CD14-positive monocyte (primary cell): Measurements from ENCODE around the gene IL21R. TPM values are rescaled to one million over a fixed set of nuclear protein-coding genes. Genes with fewer than 3 reads are reported as not detected.
A peak's percentile ranks its signal among the peaks of the same experiment; 100 is the strongest.

ENCODE experiments used
- DNase-seq, 3 donors: peaks; one replicate each; pipeline ENCODE4 v3.0.0-alpha.2; 2011 to 2022
- H2AFZ ChIP-seq: 2 replicates; pipeline ENCODE4 v1.6.0; 2012; ENCODE audit warnings: mild to moderate bottlenecking, low read depth, low read length, inconsistent platforms; ENCODE audit not compliant: insufficient read depth, poor library complexity, severe bottlenecking
- H3K27ac ChIP-seq, 2 donors: 1 replicate in 1 of 2; 2 replicates in 1 of 2; pipeline ENCODE4 v1.5.1; 2012 to 2013; ENCODE audit warnings: low read length in 2 of 2, control low read depth in 1 of 2, inconsistent platforms in 1 of 2, low read depth in 1 of 2, mild to moderate bottlenecking in 1 of 2
- H3K27me3 ChIP-seq, 2 donors: one replicate each; pipeline versions ENCODE4 v1.6.0 to v1.6.1; 2011 to 2013; ENCODE audit warnings: low read length in 2 of 2; ENCODE audit not compliant: control insufficient read depth in 2 of 2, insufficient read depth in 2 of 2
- H3K36me3 ChIP-seq, 2 donors: replicated peaks in 1 of 2; 1 replicate in 1 of 2; 2 replicates in 1 of 2; pipeline versions ENCODE4 v1.5.1 to v1.6.1; 2012 to 2013; ENCODE audit warnings: low read length in 2 of 2, control low read depth in 1 of 2, inconsistent platforms in 1 of 2, mild to moderate bottlenecking in 1 of 2; ENCODE audit not compliant: insufficient read depth in 2 of 2, control insufficient read depth in 1 of 2
- H3K4me1 ChIP-seq, 2 donors: 1 replicate in 1 of 2; 2 replicates in 1 of 2; pipeline versions ENCODE4 v1.5.1 to v1.6.1; 2012 to 2013; ENCODE audit warnings: low read length in 2 of 2, control low read depth in 1 of 2, inconsistent platforms in 1 of 2, mild to moderate bottlenecking in 1 of 2, moderate library complexity in 1 of 2; ENCODE audit not compliant: insufficient read depth in 2 of 2, control insufficient read depth in 1 of 2
- H3K4me2 ChIP-seq: replicated peaks from 2 replicates; pipeline ENCODE3; 2012; ENCODE audit warnings: low read length, moderate library complexity, mild to moderate bottlenecking; ENCODE audit not compliant: poor library complexity, severe bottlenecking; ENCODE audit errors: extremely low read depth
- H3K4me3 ChIP-seq, 3 experiments: fragments of 200-600 bp in 1 of 3; sonication (generic) in 1 of 3; replicated peaks in 1 of 3; 1 replicate in 2 of 3; 2 replicates in 1 of 3; pipeline ENCODE4 v1.5.1; 2011 to 2013; ENCODE audit warnings: low read length in 3 of 3, mild to moderate bottlenecking in 3 of 3, control low read depth in 2 of 3, low read depth in 2 of 3, inconsistent platforms in 1 of 3, moderate library complexity in 1 of 3
- H3K79me2 ChIP-seq: 2 replicates; pipeline ENCODE4 v1.6.0; 2012; ENCODE audit warnings: mild to moderate bottlenecking, control low read depth, inconsistent platforms, low read length, moderate library complexity; ENCODE audit not compliant: insufficient read depth
- H3K9ac ChIP-seq: 2 replicates; pipeline ENCODE4 v1.6.0; 2017; ENCODE audit warnings: low read length, mild to moderate bottlenecking; ENCODE audit not compliant: insufficient read depth, poor library complexity, severe bottlenecking
- H3K9me3 ChIP-seq, 2 donors: replicated peaks in 1 of 2; 1 replicate in 1 of 2; 2 replicates in 1 of 2; pipeline versions ENCODE4 v1.5.1 to v1.6.1; 2012 to 2013; ENCODE audit warnings: low read length in 2 of 2, control low read depth in 1 of 2; ENCODE audit not compliant: control insufficient read depth in 1 of 2, insufficient read depth in 1 of 2
- H4K20me1 ChIP-seq: 2 replicates; pipeline ENCODE4 v1.6.0; 2012; ENCODE audit warnings: mild to moderate bottlenecking, low read length, control low read depth, moderate library complexity; ENCODE audit not compliant: insufficient read depth
- H3K27ac Mint-ChIP-seq, 7 donors: one replicate each; pipeline ENCODE4 v1.8.0; 2020; ENCODE audit warnings: mild to moderate bottlenecking in 7 of 7, mixed read lengths in 7 of 7, moderate library complexity in 6 of 7, inconsistent platforms in 2 of 7
- H3K27me3 Mint-ChIP-seq, 3 donors: one replicate each; pipeline ENCODE4 v1.8.0; 2021 to 2022; ENCODE audit warnings: low read depth in 3 of 3, mild to moderate bottlenecking in 3 of 3, mixed read lengths in 3 of 3, moderate library complexity in 3 of 3, inconsistent platforms in 1 of 3
- H3K36me3 Mint-ChIP-seq, 2 donors: one replicate each; pipeline ENCODE4 v1.8.0; 2020; ENCODE audit warnings: mixed read lengths in 2 of 2, inconsistent platforms in 1 of 2, mild to moderate bottlenecking in 1 of 2
- H3K4me1 Mint-ChIP-seq: one replicate; pipeline ENCODE4 v1.8.0; 2020; ENCODE audit warnings: mild to moderate bottlenecking, mixed read lengths
- H3K4me3 Mint-ChIP-seq, 2 donors: one replicate each; pipeline ENCODE4 v1.8.0; 2020; ENCODE audit warnings: mild to moderate bottlenecking in 2 of 2, mixed read lengths in 2 of 2, moderate library complexity in 1 of 2
- H3K9me3 Mint-ChIP-seq, 7 donors: one replicate each; pipeline ENCODE4 v1.8.0; 2020 to 2022; ENCODE audit warnings: mixed read lengths in 7 of 7, mild to moderate bottlenecking in 6 of 7, moderate library complexity in 6 of 7, inconsistent platforms in 2 of 7
- WGBS: methylation state at CpG from one replicate; pipeline ENCODE4 v1.1.5; 2013; ENCODE audit warnings: missing lambda C conversion rate; ENCODE audit not compliant: insufficient coverage; 5-methylcytosine and 5-hydroxymethylcytosine counted together
- intact Hi-C, 2 donors: fragments of 100-400 bp; cut with micrococcal nuclease; formaldehyde crosslinking; loops; one replicate each; pipeline versions ENCODE4 v1.15.0 to v1.15.1; 2023
- polyA plus RNA-seq, 3 donors: library from polyadenylated mRNA; depleted of rRNA in 1 of 3; unstranded in 2 of 3; stranded (reverse) in 1 of 3; fragments of 300-500 nt in 2 of 3; fragments of >200 nt in 1 of 3; fragmentation: Illumina TruSeq in 2 of 3; gene quantifications; 1 replicate in 2 of 3; 2 replicates in 1 of 3; pipeline ENCODE4 v1.2.3, GENCODE V29; 2012 to 2021
- TF ChIP-seq, protein P1 (sequence below): fragments of 200-600 bp; IDR thresholded peaks from one replicate; pipeline ENCODE4 v1.8.0; 2022; ENCODE audit warnings: antibody characterized with exemption, mild to moderate bottlenecking

Gene IL21R
- polyA plus RNA-seq, 3 donors = 1.0 to 1.7 (median 1.4) TPM

DNA sequence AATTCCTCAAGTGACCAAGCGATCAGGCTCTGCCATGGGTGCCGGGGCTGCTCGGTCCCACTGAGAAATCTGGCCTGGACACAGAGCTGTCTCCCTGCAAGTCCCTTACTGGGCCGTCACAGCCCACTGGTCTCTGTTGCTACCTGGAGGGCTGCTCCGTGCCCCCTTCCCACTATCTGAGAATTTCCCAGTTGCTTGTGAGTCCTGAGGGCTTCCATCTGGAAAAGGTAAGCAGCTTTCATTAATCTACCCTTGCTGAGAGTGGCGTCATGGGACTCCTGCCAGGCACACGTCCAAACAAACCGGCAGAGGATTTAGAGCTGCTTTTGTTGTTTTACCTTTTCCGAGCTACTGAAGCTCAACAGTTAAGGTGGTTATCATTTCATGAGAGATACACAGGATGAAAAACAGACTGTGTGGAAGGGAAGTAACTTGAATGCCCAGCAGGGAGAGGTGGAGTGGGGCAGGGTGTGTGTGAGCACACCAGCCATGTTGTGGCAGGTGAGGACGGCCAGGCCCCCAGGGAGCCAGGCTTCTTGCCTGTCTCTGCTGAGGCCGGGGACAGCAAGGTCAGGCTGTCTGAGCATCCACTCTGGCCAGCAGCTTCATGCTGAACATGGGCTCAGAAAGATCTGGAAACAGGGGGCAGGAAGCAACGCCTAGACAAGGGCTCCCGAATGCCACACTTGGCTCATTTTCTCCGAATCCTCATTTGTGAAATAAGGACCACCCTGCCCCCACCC is 97.1 kb downstream of the IL21R start:
- H3K27ac ChIP-seq = no peak overlapping the region
- Mint-ChIP-seq H3K27ac (no peak overlapping the region), H3K27me3 (peaks cover 0 to 3% (median 0%) of the 10 kb centered on the region in 3 donors)

DNA sequence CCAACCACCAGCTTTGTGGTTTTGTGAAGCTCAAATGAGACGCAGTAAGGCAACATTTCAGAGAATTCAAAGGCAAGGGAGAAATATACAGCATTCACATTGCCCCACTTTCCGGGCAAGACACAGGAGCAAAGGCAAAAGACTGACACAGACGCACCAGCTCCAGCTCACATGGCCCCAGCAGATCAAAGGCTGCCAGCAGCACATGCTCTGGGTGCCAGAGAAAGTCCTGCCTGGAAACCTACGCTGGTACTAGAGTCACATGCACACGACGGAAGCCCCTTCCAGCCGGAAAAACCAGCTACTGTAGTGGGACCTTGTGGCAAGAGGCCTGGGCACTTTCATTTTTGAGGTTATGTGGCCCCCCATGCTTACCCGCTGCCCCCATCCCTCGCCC is 97.7 kb downstream of the IL21R start:
- Histone ChIP-seq H4K20me1 (no peaks in the 10 kb centered on the region), H3K36me3 (peaks cover 97 to 100% of the 10 kb centered on the region in 2 donors), H3K79me2 (no peaks in the 10 kb centered on the region), H3K27me3 (no peaks in the 10 kb centered on the region), H3K4me1 (no peaks in the 10 kb centered on the region), H3K4me2 (no peak overlapping the region), H3K9ac (no peak overlapping the region), H2AFZ (no peak overlapping the region), H3K4me3 (no peak overlapping the region), H3K27ac (no peak overlapping the region), H3K9me3 (no peaks in the 10 kb centered on the region)
- Mint-ChIP-seq H3K4me1 (no peaks in the 10 kb centered on the region), H3K4me3 (no peak overlapping the region), H3K27ac (peak overlapping the region in 1 of 7 donors; percentile 37), H3K27me3 (peaks cover 0 to 3% (median 0%) of the 10 kb centered on the region in 3 donors), H3K36me3 (peaks cover 91 to 100% of the 10 kb centered on the region in 2 donors), H3K9me3 (no peaks in the 10 kb centered on the region)
- no peak for DNase-seq
- intact Hi-C loops = no loop called here
- WGBS = 98% methylated on average over 7 of the region's 9 CpGs
- TF ChIP-seq, protein P1, sequence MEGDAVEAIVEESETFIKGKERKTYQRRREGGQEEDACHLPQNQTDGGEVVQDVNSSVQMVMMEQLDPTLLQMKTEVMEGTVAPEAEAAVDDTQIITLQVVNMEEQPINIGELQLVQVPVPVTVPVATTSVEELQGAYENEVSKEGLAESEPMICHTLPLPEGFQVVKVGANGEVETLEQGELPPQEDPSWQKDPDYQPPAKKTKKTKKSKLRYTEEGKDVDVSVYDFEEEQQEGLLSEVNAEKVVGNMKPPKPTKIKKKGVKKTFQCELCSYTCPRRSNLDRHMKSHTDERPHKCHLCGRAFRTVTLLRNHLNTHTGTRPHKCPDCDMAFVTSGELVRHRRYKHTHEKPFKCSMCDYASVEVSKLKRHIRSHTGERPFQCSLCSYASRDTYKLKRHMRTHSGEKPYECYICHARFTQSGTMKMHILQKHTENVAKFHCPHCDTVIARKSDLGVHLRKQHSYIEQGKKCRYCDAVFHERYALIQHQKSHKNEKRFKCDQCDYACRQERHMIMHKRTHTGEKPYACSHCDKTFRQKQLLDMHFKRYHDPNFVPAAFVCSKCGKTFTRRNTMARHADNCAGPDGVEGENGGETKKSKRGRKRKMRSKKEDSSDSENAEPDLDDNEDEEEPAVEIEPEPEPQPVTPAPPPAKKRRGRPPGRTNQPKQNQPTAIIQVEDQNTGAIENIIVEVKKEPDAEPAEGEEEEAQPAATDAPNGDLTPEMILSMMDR = no peak

More for the DNA sequence above, 97.1 kb downstream of the IL21R start:
- intact Hi-C loops = no loop called here
- Histone ChIP-seq H3K4me3 (no peak overlapping the region), H4K20me1 (no peaks in the 10 kb centered on the region), H3K79me2 (no peaks in the 10 kb centered on the region), H3K9me3 (no peaks in the 10 kb centered on the region), H3K27me3 (no peaks in the 10 kb centered on the region), H3K4me2 (no peak overlapping the region), H3K4me1 (no peaks in the 10 kb centered on the region), H3K36me3 (peaks cover 96 to 100% of the 10 kb centered on the region in 2 donors), H2AFZ (no peak overlapping the region), H3K9ac (no peak overlapping the region)
- TF ChIP-seq, protein P1 = no peak
- peaks cover 91 to 100% of the 10 kb centered on the region in 2 donors for H3K36me3 Mint-ChIP-seq
- no peak overlapping the region for H3K4me3 Mint-ChIP-seq
- DNase-seq = no peak
- H3K9me3 Mint-ChIP-seq = no peaks in the 10 kb centered on the region
- WGBS = 96% methylated on average over 13 of the region's 14 CpGs
- no peaks in the 10 kb centered on the region for H3K4me1 Mint-ChIP-seq
